OCI-M2 (cell line): ENCODE results near the gene PARD6G.

Source experiments
- DNase-seq: peaks from one replicate; lab custom pipeline; 2025; ENCODE audit not compliant: unreplicated experiment; lab: John Stamatoyannopoulos, UW

Gene PARD6G

DNA sequence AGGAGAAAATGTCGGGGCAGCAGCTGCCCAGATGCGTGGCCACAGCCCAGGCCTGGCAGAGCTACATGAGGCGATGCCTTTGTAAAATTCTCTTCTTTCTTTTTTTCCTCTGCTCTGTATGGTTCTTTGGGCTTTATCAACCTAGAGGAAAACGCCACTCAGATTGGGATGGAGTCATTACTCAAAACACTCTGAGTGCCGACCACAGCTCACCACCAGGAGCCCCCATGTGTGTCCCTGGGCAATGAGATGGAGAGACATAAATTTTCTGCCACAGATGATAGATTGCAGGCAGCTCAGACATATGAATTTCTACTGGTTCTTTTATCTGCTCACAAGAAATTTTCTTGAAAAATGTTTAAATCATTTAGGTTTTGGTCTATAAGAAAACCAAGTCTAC, 56.0 kb downstream of the PARD6G start:
- no peak for DNase-seq

DNA sequence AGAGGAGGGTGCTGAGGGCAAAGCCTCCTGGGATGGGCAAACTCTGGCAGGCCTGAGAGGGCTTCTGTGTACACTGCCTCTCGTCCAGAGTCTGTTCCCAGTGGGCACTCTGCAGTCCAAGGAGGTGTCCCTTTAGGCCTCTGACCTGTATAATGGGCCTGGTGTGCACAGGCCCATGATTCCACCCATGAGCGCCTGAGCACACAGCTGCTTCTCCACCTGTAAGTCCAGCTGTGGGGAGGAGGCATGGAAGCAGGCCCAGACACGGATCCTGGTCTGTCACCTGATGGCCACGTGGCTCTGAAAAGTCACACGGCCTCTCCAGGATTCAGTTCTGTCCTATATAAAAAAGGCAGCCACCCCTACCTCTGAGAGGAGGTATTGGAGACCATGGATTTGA, 57.0 kb downstream of the PARD6G start:
- DNase-seq = no peak

DNA sequence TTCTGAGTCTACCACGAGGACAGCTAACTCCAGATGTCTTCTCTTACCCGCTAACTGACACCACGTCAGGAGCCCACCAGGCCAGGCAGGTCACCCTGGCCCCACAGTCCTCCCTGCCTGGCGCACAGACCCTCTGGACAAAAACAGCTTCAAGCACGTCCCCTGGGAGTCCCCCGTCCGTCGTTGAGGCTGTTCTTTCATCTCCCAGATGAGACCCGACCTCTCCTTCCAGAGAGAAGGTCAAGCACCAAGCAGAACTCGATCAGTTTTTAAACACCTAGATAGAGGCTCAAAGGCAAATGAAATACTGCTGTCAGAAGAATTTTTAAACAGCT, 57.8 kb downstream of the PARD6G start:
- no peak for DNase-seq

DNA sequence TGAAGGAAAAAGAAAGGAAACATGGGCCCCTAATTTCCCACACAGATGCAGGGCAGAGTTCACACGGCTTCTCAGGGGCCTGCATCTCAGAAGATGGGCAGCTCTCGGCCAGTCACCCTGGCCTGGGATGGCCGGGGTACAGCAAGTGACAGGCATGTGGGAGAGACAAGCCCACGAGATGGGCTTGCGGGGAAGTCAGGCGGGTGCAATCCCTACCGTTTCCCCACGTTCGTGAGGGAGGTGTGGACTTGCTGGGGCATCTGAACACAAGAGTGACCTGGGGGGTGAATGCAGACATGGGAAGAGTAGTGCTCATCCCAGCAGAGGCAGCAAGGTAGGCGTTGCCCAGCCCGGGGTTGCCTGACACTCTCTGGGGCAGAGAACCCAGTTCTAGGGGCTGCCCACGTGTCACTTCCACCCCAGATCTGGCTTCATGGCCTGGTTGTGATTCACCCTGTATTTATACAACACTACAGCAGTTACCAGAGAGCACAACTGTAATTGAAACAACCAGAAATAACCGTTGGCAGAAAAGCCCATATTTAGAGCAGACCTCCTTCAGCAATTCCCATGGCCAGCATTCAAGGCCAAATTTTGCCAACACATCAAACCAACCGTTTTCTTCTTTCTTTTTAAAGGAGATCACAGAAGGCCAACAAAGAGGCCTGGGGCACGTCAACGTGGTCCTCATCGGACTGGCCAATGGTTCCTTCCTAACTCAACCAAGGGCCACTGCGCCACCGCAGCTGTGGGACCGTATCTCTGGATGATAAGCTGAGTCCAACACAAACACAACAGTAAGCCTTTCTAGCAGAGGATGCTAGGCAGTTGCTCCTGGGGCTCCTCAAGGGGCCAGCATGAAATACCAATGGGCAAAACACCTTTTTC, 58.4 kb downstream of the PARD6G start:
- DNase-seq = no peak

DNA sequence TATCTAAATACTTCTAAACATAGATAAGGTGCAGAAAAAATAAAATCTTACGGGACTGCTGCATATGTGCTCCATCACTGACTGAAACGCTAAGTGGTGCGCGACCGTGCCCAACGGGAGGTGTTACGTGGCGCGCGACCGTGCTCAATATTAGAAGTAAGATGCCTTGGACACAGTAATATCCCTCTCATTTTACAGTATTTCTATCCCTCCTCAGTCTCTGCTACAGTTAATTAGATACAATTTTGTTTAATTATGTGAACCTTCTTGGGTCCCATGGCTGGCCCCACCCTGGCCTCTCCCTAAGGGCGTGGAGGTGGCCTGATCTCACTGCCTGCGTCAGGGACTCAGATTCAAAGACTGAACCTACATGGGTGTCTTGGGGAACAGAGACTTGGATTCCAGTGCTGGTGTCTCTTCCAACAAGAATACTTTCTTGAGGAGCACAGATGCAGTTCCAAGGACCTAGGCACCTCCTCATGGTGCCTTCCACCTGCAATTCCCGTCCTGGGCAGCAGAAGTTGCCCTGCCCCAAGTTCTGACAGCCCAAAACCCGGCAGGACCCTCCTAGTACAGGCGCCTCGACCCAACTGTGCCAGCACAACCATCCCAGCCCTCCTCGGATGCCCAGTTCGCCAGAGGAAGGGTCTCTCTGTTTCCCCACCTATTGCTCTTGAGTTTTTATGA, 59.2 kb downstream of the PARD6G start:
- DNase-seq = no peak

DNA sequence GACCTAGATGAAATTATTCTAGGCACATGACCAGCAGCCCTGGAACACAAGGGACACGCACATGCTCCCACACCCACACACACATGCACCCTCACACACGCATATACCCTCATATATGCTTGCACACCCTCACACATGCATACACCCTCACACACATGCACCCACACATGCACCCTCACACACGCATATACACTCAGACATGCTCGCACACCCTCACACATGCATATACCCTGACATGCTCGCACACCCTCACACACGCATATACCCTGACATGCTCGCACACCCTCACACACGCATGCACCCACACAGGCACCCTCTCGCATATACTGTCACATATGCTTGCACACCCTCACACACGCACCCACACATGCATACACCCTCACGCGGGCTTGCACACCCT, 61.8 kb downstream of the PARD6G start:
- DNase-seq = no peak

DNA sequence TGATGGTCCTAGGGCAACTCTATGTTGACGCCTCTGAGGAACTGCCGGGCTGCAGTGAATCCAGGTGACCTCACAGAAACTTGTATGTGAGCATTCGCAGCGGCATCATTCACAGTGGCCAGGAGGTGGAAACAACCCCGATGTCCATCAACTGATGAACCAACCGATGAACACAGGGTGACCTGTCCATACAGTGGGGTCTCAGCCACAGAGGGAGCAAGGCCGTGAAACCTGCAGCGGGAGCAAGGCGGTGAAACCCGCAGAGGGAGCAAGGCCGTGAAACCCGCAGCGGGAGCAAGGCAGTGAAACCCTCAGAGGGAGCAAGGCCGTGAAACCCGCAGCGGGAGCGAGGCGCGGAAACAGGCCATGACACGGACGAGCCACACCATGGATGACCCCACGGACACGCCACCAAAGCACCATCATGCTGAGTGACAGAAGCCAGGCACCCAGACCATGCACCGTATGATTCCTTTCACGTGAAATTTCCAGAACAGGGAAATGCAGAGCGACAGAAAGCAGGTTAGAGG, 63.0 kb downstream of the PARD6G start:
- DNase-seq = no peak

DNA sequence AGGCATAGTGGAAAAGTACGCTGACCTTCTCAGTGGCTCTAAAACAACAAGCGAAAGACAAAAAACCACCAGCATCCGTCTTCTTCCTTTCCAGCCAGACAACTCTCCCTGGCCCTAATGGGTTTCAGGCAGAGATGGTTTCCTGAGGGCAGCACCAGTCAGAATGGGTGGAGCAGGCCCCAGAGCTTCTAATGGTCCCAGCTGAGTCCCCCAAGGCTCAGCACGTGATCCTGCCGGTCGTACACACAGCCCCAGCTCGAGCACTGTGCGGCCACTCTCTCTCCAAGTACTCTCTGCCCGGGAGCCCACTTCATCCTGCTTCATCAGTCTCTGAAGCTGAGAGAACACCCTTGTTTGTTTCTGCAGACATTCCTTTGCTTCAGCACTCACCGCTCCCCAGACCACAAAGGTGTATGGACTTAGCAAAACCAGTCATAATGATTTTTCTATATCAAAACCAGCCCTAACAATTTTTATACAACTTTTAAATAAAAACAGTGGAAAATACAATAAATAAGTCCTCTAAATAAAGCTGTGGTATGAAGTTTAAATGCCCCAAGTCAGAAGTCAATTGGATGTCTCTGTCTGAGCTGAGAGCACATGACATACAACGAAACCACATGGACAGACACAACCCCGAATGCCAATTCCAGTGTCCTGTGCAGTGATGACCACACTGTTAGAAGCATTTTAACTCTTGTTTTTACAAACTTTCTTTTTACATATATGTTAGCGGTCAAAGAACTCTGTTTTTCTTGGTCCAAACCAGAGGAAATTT, 63.9 kb downstream of the PARD6G start:
- DNase-seq = no peak

DNA sequence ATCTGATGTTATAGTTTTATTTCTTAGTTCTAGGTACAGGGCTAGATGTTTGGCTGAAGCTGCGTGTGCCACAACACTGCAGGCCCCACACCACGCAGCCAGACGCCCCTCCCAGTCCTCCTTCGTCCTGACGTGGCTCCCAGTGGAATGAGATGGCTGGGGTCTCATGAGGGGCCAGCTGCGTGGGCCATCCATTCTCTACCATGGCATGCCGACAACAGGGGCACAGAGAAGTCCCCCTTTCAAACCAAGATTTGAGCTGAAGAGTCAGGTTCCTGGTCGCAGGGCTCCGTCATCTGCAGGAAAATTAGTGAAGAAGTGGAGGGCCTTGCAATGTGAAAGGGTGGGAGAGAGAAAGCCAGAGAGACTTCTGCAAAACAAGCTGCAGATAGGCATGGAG, 64.5 kb downstream of the PARD6G start:
- no peak for DNase-seq

DNA sequence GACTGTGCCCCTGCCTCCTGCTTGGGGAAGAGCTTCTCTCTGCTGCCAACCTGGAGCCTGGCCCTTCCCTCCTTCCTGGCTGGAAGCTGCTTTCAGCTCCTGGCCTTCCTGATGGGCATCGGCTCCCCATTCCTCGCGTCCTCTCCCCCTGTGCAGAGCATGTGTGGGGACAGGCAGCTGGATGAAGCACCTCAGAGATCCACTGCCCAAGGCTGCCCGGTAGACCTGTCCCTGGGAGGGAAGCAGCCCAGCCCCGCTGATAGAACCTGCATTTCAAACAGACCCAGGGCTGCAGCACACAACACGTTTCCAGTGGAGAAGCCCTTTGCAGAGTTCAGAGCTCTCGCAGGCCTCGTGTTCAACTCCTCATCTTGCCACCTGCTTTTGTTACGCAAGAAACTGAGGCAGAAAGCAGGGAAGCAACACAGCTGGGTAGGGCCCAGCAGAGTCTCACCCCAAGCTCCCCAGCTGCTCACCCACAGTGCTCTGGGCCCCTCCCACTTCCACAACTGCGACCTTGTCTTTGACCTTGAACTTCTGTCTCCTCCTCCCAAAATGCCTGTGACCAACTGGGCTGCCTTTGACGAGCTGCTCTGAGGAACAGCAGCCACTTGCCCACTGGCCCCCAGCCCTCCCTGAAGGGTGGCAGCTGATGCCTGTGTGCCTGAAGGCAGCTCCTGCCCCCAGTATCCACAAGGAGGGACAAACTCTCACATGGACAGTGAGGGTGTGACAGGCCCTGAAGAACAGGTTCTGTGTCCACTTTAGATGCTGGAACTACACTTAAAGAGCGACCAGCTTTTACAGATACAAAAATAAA, 65.5 kb downstream of the PARD6G start:
- DNase-seq = no peak

DNA sequence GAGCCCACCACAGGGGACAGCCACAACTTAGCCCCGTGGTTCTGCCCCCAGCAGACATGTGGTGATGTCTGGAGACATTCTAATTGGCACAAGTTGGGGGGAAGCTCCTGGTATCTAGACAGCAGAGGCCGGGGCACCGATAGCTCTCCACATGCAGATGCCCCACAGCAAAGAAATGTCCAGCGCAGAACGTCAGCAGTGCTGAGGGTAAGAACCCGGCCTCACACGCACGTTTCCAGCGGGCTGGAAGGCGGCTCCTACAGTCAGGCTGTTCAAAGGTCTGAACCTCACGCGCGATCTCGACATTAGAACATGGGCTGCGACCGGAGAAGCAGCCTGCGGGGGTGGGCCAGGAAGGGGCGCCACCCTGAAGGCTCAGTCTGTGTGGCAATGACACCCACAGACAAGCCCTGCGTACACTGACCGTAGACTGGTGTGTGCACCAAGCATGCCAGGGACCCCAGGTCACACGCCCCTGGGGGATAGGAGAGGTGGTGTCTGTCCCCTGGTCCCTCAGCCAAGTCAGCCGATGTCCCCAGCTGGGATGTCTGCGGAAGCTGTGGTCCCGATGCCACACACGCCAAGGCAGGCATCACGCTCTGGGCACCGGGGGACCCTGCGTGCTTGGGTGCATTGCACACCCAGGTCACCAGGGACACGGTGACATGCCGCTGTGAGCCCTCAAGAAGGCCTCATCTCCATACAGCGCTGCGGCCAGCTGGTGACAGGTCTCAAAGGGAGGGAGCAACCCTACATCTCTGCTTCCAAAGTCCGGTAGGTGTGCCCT, 66.3 kb downstream of the PARD6G start:
- DNase-seq = no peak

DNA sequence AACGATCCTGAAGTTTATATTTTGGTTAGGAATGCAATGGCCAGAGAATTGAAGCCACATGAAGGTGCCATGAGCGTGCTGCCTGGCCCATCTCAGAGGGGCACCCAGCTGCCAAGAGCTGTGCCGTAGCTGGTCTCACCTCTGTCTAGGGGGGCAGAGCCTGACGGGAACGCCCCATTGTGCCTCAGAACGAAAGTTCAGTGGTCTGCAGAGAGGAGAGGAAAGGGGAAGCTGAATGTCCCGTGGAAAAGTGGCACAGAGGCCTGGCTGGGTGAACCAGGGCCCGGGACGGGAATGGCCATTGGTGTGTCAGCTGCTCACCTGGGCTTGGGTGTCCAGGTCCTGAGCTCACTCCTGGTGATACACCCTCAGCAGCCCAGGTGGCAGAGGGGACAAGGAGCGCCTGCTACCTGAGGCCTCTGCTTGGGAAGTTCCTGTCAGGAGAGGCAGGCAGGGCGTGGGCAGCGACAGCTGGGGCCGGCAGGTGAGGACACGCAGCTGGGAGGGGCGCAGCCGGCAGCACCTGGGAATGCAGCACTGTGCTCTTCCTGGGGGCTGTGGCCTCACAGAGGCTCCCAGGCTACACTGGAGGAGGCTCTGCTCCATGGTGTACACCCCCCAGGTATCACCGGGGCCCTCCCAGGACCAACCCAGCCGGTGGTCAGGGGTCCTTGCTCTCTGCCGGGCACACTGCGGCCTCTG, 67.3 kb downstream of the PARD6G start:
- no peak for DNase-seq

DNA sequence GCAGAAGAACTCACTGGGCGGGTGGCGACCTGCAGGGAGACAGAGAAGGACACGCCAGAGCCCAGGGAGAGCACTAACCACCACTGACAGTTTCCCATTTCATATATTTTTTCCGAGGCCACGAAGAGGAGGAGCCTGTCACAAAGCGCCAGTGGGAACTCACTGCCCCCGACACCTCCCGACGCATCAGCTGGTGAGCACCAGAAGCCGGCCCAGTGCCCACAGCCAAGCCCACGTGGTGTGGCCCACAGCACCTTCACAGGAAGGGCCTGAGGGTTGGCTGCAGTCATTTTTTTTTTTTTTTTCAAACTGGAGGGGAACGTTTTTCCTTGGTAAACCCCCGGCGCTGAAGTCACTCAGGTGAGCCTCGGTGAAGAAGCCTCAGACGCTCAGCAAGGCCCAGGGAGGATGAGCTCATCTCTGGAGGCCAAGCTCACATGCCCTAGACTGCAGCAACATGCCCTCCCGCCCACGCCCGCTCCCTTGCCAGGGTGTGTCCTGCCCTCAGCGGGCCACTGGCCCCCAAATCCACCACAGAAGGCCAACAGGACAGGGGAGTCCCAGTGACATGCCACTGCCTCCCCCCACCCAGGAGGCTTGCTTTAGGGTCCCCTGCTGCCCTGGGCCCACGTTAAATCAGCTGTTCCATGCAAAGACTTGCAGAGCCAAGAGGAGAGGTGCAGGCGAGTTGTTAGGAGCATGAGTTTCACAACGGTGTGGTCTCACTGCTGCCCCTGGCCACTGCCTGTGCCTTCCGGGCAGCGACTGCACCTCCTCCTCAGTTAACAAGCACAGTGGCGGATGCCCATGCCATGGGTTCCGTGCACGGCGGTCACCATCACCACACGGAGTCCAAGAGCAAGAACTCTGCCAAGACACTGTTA, 68.1 kb downstream of the PARD6G start:
- DNase-seq = no peak

DNA sequence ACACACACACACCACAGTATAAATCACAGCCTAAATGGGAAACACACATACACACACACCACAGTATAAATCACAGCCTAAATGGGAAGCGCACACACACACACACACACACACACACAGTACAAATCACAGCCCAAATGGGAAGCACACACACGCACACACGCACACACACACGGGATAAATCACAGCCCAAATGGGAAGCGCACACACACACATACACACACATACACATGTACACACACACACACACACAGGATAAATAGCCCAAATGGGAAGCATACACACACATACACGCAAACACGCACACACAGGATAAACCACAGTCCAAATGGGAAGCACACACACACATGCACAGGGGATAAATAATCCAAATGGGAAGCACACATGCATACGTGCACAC, 70.2 kb downstream of the PARD6G start:
- no peak for DNase-seq

DNA sequence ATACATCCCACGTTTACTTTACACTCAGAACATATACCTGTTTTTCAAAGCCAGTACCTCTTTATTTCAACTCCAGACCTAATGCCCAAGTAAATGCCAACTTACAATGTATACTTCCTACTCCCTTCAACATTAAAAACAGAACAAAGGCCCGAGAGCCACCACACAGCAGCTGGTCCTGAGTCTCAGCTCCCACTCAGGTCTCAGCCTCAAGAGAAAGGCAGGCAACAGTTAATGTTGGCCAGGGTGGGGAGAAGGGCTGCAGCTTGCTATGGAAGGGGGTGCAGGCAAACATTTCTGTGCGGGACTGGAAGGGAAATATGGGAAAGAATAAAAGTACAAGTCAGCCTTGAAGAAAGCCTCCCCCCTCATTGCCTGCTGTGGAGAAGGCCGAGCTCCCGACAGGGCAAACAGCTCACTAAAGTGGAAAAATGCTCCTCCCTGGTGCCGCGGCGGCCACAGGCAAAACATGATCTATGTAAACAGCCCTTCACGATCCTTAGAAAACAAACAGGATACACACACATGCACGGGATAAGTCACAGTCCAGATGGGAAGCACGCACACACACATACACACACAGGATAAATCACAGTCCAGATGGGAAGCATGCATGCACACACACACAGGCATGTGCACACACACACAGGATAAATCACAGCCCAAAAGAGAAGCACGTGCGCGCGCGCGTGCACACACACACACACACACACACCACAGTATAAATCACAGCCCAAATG, 70.8 kb downstream of the PARD6G start:
- no peak for DNase-seq

DNA sequence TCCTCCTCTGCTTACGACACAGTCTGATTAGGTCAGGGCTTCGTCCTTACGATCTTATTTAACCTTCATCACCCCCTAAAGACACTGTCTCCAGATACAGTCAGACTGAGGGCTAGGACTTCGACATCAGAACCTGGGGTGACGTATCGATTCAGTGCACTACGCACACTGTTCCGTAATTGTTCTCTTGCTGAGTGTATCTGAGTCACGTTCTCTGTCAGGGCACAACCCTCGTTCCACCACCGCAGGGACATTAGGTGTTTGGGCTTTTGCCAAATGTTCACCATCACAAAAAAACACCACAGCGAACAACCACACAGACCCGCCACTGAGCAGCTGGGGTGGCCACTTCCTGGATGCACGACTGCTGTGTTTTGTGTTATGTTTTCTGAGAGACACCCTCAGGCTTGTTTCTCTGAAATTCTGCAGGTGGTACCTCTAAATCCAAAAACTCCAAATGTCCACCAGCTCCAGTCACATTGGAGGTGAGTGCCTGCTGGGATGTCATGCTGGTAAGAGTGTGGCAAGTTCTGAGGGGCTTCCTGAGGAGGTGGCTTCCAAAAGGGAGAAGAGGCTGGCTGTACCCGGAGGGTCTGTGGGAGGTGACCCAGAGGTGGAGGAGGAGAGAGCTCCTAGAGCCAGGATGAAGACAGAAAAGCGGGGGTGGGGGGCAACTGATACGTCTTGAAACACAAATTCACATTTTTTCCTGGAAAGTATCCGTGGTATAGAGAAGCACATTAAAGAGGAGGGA, 71.7 kb downstream of the PARD6G start:
- no peak for DNase-seq

DNA sequence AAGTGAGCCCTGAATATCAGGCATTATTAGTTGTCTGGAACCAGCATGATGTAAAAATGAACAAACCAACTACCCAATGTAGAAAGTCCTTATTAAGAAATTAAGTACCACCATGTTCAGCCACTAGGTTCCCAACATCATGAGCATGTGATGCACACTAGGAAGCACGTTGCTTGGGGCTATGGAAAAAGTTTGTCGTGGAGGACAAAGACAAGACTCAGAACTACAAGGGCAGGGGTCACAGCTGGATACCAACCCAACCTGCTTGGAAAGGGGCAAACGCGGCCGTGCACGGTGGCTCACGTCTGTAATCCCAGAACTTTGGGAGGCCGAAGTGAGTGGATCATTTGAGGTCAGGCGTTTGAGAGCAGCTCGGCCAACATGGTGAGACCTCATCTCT, 74.3 kb downstream of the PARD6G start:
- no peak for DNase-seq
